Uterus (tissue), 4 donors: ENCODE results near the gene TEX264. TPM values are rescaled to one million over a fixed set of nuclear protein-coding genes. Genes with fewer than 3 reads are reported as not detected.

Source experiments
- DNase-seq, 2 donors: peaks; one replicate each; pipeline ENCODE4 v3.0.0-alpha.2; 2019 to 2020
- H3K27ac ChIP-seq, 2 donors: fragments of 200-600 bp; sonication (generic); 1 replicate in 1 of 2; 2 replicates in 1 of 2; pipeline ENCODE4 v1.5.1; 2016 to 2018
- H3K27me3 ChIP-seq, 2 donors: fragments of 200-600 bp; sonication (generic); one replicate each; pipeline ENCODE4 v1.5.1; 2018 to 2019; ENCODE audit warnings: control low read depth in 1 of 2
- H3K36me3 ChIP-seq, 2 donors: fragments of 200-600 bp; sonication (generic); one replicate each; pipeline ENCODE4 v1.5.1; 2019; ENCODE audit warnings: control low read depth in 1 of 2
- H3K4me1 ChIP-seq, 2 donors: fragments of 200-600 bp; sonication (generic); one replicate each; pipeline ENCODE4 v1.5.1; 2018 to 2019; ENCODE audit warnings: control low read depth in 1 of 2
- H3K4me3 ChIP-seq, 2 donors: fragments of 200-600 bp; sonication (generic); 1 replicate in 1 of 2; 2 replicates in 1 of 2; pipeline ENCODE4 v1.5.1; 2018 to 2019; ENCODE audit warnings: mild to moderate bottlenecking in 1 of 2
- H3K9me3 ChIP-seq, 2 donors: fragments of 200-600 bp; sonication (generic); one replicate each; pipeline ENCODE4 v1.5.1; 2019; ENCODE audit warnings: control low read depth in 1 of 2
- CTCF ChIP-seq, 4 experiments: fragments of 200-600 bp in 2 of 4; fragments of 450-650 bp in 2 of 4; sonication (generic) in 2 of 4; IDR thresholded peaks; one replicate each; pipeline ENCODE4 v1.5.1; 2016 to 2019; ENCODE audit warnings: antibody characterized with exemption in 4 of 4, mild to moderate bottlenecking in 2 of 4, moderate library complexity in 1 of 4
- POLR2A ChIP-seq, 2 donors: fragments of 450-650 bp; IDR thresholded peaks; one replicate each; pipeline ENCODE4 v1.6.1; 2016; ENCODE audit warnings: antibody characterized with exemption in 2 of 2, mild to moderate bottlenecking in 1 of 2, moderate library complexity in 1 of 2
- intact Hi-C: fragments of 100-400 bp; cut with DNase I; formaldehyde crosslinking; loops from one replicate; pipeline ENCODE4 v1.15.1; 2023; ENCODE audit warnings: low total_unique reads
- total RNA-seq, 4 donors: library from RNA; depleted of rRNA in 3 of 4; stranded (reverse); fragments of >200 nt in 3 of 4; gene quantifications; one replicate each; pipeline versions ENCODE4 v1.1.0 to v1.2.4, GENCODE V29; 2014 to 2023
- donor health status: DM: yes; HTN: yes; CAD: no.

Gene TEX264
- total RNA-seq, 4 donors from 2014 or later: 35.3 to 74.8 (median 48.8) TPM

DNA sequence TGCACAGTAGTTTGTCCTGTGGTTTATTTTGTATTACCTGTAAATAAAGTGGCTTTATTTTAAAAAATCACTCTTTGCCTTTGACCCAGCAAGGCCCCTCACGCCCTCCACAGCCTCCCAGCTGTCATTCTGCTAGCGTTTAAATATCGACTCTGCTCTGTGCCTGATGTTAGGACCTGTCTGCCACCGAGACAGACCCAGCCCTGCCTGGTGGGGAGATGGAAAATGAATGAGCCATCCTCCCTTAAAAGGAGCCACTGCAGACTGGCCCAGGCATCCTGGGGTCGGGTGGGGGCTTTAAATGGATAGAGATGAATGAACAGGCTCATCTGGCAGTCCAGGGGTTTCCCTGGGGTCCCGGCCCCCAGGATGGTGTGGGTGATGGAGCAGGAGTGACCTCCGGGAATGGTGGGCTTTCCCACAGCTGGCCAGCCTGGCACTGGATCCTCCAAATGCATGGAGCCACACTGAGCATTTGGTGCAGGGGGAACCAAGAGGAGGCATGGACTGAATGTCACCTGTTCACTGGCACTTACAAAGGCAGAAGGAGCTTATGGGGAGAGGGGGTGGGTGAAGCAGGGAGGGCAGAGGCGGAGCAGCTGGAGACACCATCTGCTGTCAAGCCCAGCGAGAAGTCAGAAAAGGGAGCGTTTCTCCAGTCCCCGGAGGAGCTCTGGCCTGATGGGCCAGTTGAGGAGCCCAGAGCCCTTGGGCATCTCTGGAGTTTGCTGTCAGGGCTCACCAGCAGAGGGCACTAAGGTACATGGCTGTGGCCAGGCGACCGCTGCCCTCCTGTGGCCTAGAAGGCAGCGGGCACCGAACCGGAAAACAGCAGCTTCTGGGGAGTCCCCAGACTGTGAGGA, 47.7 kb downstream of the TEX264 start:
- Histone ChIP-seq H3K4me3 (no peak overlapping the region), H3K27ac (no peak overlapping the region), H3K9me3 (no peaks in the 10 kb centered on the region), H3K4me1 (no peaks in the 10 kb centered on the region), H3K36me3 (no peaks in the 10 kb centered on the region), H3K27me3 (no peaks in the 10 kb centered on the region)
- no peak for DNase-seq
- TF ChIP-seq POLR2A (IDR thresholded peaks at IDR 0.05): no peak
- TF ChIP-seq CTCF (IDR thresholded peaks at IDR 0.05): peak in 2 of 4 experiments; percentile 19 to 31
- intact Hi-C loops: no loop called here

- TF ChIP-seq CTCF (IDR thresholded peaks at IDR 0.05) (no peak), POLR2A (IDR thresholded peaks at IDR 0.05) (no peak)
- no peaks in the 10 kb centered on the region for H3K4me1 ChIP-seq
- no peak overlapping the region for H3K4me3 ChIP-seq
- no peaks in the 10 kb centered on the region for H3K36me3 ChIP-seq
- no peak overlapping the region for H3K27ac ChIP-seq
- DNase-seq: no peak
- H3K9me3 ChIP-seq: no peaks in the 10 kb centered on the region
- no peaks in the 10 kb centered on the region for H3K27me3 ChIP-seq
- intact Hi-C loops: no loop called here
Observed at GRCh38 chr3:51719410-51720025, 48.5 kb downstream of the TEX264 start.

DNA sequence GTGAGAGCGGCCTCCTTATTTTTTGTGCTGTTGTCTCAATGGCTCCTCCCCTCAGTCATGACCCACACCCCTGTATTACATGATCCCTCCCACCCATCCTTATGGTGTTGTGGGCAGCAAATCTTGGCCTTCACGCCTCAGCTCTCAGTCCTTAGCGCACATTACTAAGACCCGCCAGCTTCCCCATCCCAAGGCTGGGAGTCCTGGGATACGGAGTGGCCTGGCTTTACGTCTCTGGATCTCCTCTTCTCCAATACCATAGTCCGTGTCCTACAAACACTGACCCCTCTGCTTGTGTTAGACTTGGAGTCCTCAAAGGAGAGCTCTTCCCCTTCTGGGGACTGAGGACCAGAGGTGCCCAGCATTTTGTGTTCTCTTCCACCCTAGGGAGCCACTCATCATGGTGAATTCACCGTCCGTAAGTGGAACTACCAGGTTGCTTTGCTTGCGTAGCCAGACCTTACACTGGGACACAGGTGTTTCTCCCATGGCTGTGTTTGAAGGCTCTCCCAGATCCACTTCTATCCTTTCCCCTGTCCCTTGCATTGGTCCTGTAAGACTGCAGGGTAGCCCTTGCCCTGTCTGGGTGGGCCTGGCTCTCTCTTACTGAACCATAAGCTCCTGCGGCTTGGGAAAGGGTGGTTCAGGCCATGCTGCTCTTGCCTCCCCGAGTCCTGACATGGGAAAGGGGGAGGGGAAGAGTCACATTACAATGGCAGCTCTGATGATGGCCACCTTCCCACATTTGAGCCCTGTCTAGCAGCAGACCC, 49.4 kb downstream of the TEX264 start:
- intact Hi-C loops: no loop called here
- DNase-seq: no peak
- no peak for TF ChIP-seq POLR2A (IDR thresholded peaks at IDR 0.05)
- no peak for TF ChIP-seq CTCF (IDR thresholded peaks at IDR 0.05)

DNA sequence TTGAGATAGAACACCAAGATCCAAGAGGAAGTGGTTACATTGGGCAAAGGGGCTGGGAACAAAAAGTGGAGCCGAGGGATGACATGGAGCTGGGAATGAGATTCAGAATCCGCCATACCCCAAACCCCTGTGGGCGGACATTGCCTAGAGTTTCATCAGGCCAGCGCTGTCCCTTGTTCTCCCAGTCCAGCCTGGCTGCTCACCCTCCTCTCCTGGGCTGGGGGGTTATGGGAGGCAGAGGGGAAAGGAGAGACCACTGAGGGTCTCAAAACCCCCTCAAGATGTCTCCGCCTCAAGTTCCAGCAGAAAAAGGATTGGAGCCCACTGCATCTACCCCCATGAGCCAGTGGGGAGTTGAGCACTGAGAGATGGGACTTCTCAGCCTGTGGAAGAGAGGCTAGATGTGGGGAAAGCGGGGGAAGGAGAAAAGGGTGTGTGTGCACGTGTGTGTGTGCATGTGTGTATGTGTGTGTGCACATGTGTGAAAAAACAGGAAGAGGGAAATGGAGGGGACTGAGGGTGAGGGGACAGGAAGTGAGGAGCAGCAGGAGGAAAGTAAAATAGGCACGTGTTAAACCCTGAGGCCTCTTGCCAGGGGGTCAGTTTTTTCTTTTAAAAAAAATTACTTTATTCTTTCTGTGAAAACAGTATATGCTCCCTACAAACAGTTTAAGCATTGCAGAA, 50.2 kb downstream of the TEX264 start:
- no peak for TF ChIP-seq CTCF (IDR thresholded peaks at IDR 0.05)
- TF ChIP-seq POLR2A (IDR thresholded peaks at IDR 0.05): no peak
- H3K4me1 ChIP-seq: no peaks in the 10 kb centered on the region
- no peaks in the 10 kb centered on the region for H3K36me3 ChIP-seq
- intact Hi-C loops: no loop called here
- no peaks in the 10 kb centered on the region for H3K9me3 ChIP-seq
- no peak overlapping the region for H3K27ac ChIP-seq
- DNase-seq: no peak
- H3K4me3 ChIP-seq: no peak overlapping the region
- no peaks in the 10 kb centered on the region for H3K27me3 ChIP-seq

More for the DNA sequence above, 49.4 kb downstream of the TEX264 start:
- H3K9me3 ChIP-seq: no peaks in the 10 kb centered on the region
- H3K27me3 ChIP-seq: no peaks in the 10 kb centered on the region
- no peak overlapping the region for H3K27ac ChIP-seq
- no peaks in the 10 kb centered on the region for H3K4me1 ChIP-seq
- H3K36me3 ChIP-seq: no peaks in the 10 kb centered on the region
- H3K4me3 ChIP-seq: no peak overlapping the region
